Aorta (tissue), 5 donors: Measurements from ENCODE around the gene CEP104. TPM values are rescaled to one million over a fixed set of nuclear protein-coding genes. Genes with fewer than 3 reads are reported as not detected.

Source experiments
- ATAC-seq: fragments of 200-7000 bp; cut with Tn5 transposase; one replicate; pipeline ENCODE4 v1.9.1; 2022; ENCODE audit warnings: moderate library complexity; ENCODE audit not compliant: low FRiP score
- DNase-seq, 2 donors: peaks; one replicate each; pipeline ENCODE4 v3.0.0-alpha.2; 2020
- H3K27ac ChIP-seq, 2 donors: one replicate each; pipeline ENCODE4 v1.5.1; 2013; ENCODE audit warnings: low read length in 2 of 2, mild to moderate bottlenecking in 2 of 2, moderate library complexity in 2 of 2, control low read depth in 1 of 2, inconsistent platforms in 1 of 2, low read depth in 1 of 2
- H3K27me3 ChIP-seq, 2 donors: one replicate each; pipeline ENCODE4 v1.6.1; 2013; ENCODE audit warnings: control low read depth in 1 of 2, low read length in 1 of 2, mild to moderate bottlenecking in 1 of 2, moderate library complexity in 1 of 2; ENCODE audit not compliant: insufficient read depth in 2 of 2, control insufficient read depth in 1 of 2
- H3K36me3 ChIP-seq, 2 donors: one replicate each; pipeline ENCODE4 v1.6.1; 2013; ENCODE audit warnings: control low read depth in 1 of 2, low read length in 1 of 2, mild to moderate bottlenecking in 1 of 2; ENCODE audit not compliant: insufficient read depth in 2 of 2, control insufficient read depth in 1 of 2
- H3K4me1 ChIP-seq, 2 donors: one replicate each; pipeline ENCODE4 v1.6.1; 2013; ENCODE audit warnings: low read length in 2 of 2, control low read depth in 1 of 2, mild to moderate bottlenecking in 1 of 2, moderate library complexity in 1 of 2; ENCODE audit not compliant: insufficient read depth in 2 of 2, control insufficient read depth in 1 of 2
- H3K4me3 ChIP-seq, 2 donors: one replicate each; pipeline ENCODE4 v1.5.1; 2013; ENCODE audit warnings: low read length in 2 of 2, control low read depth in 1 of 2, mild to moderate bottlenecking in 1 of 2
- H3K9me3 ChIP-seq: one replicate; pipeline ENCODE4 v1.6.1; 2013; ENCODE audit warnings: mild to moderate bottlenecking, low read length; ENCODE audit not compliant: control insufficient read depth
- WGBS, 2 donors: extraction: QIAGEN DNeasy Blood & Tissue Kit; methylation state at CpG; one replicate each; pipeline ENCODE4 v1.1.7; 2013; 5-methylcytosine and 5-hydroxymethylcytosine counted together
- intact Hi-C, 2 donors: fragments of 100-400 bp; cut with DNase I; formaldehyde crosslinking; loops; one replicate each; pipeline versions ENCODE4 v1.14.2 to v1.15.0; 2022
- polyA plus RNA-seq, 2 donors: library from polyadenylated mRNA; stranded (reverse); fragments of 200-250 nt; gene quantifications; one replicate each; pipeline ENCODE4 v1.2.3, GENCODE V29; 2013
- total RNA-seq, 2 donors: library from RNA; stranded (reverse); fragmentation: NEBNext Ultra II Directional; extraction: Animal tissue kit (Norgen Biotek cat#: 25700); gene quantifications; one replicate each; pipeline ENCODE4 v1.2.1, GENCODE V29; 2021
- donor health status: healthy with polysubstance abuse.
- donor health status: Bipolar disorder and iron deficiency.
- donor health status: DM: no; HTN: no; CAD: no.
- donor health status: DM: no; HTN: no; CAD: no.
- donor health status: DM: yes; HTN: yes; CAD: no.

CEP104 gene
- total and polyA plus RNA-seq, 4 donors = 8.1 to 53.6 (median 28.2) TPM

GRCh38 chr1:3895951-3896325, 38.9 kb upstream of the CEP104 start:
- Histone ChIP-seq H3K27me3 (no peaks in the 10 kb centered on the region), H3K4me3 (no peak overlapping the region), H3K9me3 (no peaks in the 10 kb centered on the region), H3K36me3 (no peaks in the 10 kb centered on the region), H3K27ac (no peak overlapping the region), H3K4me1 (no peaks in the 10 kb centered on the region)
- 93% methylated on average over 4 of the region's 4 CpGs for WGBS, 2 donors
- no peak for ATAC-seq
- peak; percentile 12 to 23 for DNase-seq
- intact Hi-C loops = no loop called here

- peaks cover 0 to under 1% of the 10 kb centered on the region in 2 donors for H3K36me3 ChIP-seq
- ATAC-seq (no peak), DNase-seq (peak; percentile 21 to 31)
- H3K27ac ChIP-seq = no peak overlapping the region
- no peak overlapping the region for H3K4me3 ChIP-seq
- H3K27me3 ChIP-seq = no peaks in the 10 kb centered on the region
- WGBS, 2 donors = 76 to 83% methylated on average over 13 of the region's 13 CpGs
- intact Hi-C loops = no loop called here
- H3K9me3 ChIP-seq = no peaks in the 10 kb centered on the region
- no peaks in the 10 kb centered on the region for H3K4me1 ChIP-seq
Measured at GRCh38 chr1:3895279-3895950, 38.4 kb upstream of the CEP104 start.

GRCh38 chr1:3894626-3895278, 37.7 kb upstream of the CEP104 start:
- Histone ChIP-seq H3K9me3 (no peaks in the 10 kb centered on the region), H3K4me1 (no peaks in the 10 kb centered on the region), H3K27me3 (no peaks in the 10 kb centered on the region), H3K27ac (no peak overlapping the region), H3K4me3 (no peak overlapping the region), H3K36me3 (peaks cover 2 to 4% of the 10 kb centered on the region in 2 donors)
- peak; percentile 42 to 70 for DNase-seq
- 91 to 94% methylated on average over 17 of the region's 17 CpGs for WGBS, 2 donors
- intact Hi-C loops = no loop called here
- ATAC-seq = no peak

- ATAC-seq (no peak), DNase-seq (no peak)
- 50 to 55% methylated on average over 5 of the region's 5 CpGs for WGBS, 2 donors
- H3K9me3 ChIP-seq = no peaks in the 10 kb centered on the region
- H3K27ac ChIP-seq = no peak overlapping the region
- no peaks in the 10 kb centered on the region for H3K4me1 ChIP-seq
- H3K36me3 ChIP-seq = peaks cover 2 to 4% of the 10 kb centered on the region in 2 donors
- intact Hi-C loops = no loop called here
- H3K4me3 ChIP-seq = no peak overlapping the region
- no peaks in the 10 kb centered on the region for H3K27me3 ChIP-seq
Measured at GRCh38 chr1:3893190-3893589, 36.2 kb upstream of the CEP104 start.

GRCh38 chr1:3892748-3893147, 35.7 kb upstream of the CEP104 start:
- Histone ChIP-seq H3K27me3 (no peaks in the 10 kb centered on the region), H3K9me3 (no peaks in the 10 kb centered on the region), H3K4me3 (no peak overlapping the region), H3K36me3 (peaks cover 2 to 4% of the 10 kb centered on the region in 2 donors), H3K27ac (no peak overlapping the region), H3K4me1 (no peaks in the 10 kb centered on the region)
- DNase-seq (peak; percentile 42 to 77), ATAC-seq (no peak)
- WGBS, 2 donors = 17 to 21% methylated on average over 14 of the region's 14 CpGs
- intact Hi-C loops = no loop called here

GRCh38 chr1:3891329-3891865, 34.4 kb upstream of the CEP104 start:
- intact Hi-C loops = no loop called here
- Histone ChIP-seq H3K9me3 (no peaks in the 10 kb centered on the region), H3K4me3 (no peak overlapping the region), H3K27me3 (no peaks in the 10 kb centered on the region), H3K36me3 (peaks cover 4 to 5% of the 10 kb centered on the region in 2 donors), H3K27ac (no peak overlapping the region), H3K4me1 (no peaks in the 10 kb centered on the region)
- WGBS, 2 donors = 89 to 91% methylated on average over 17 of the region's 17 CpGs
- DNase-seq (peak; percentile 44 to 47), ATAC-seq (no peak)

GRCh38 chr1:3890389-3891328, 33.6 kb upstream of the CEP104 start:
- Histone ChIP-seq H3K36me3 (peaks cover 4 to 5% of the 10 kb centered on the region in 2 donors), H3K27me3 (no peaks in the 10 kb centered on the region), H3K27ac (no peak overlapping the region), H3K4me1 (no peaks in the 10 kb centered on the region), H3K9me3 (no peaks in the 10 kb centered on the region), H3K4me3 (no peak overlapping the region)
- DNase-seq (peak; percentile 34 to 58), ATAC-seq (no peak)
- intact Hi-C loops = no loop called here
- WGBS, 2 donors = 86% methylated on average over 26 of the region's 26 CpGs

- peaks cover 4 to 5% of the 10 kb centered on the region in 2 donors for H3K36me3 ChIP-seq
- WGBS, 2 donors = 93 to 94% methylated on average over 14 of the region's 14 CpGs
- no peak for ATAC-seq
- intact Hi-C loops = no loop called here
- DNase-seq = peak; percentile 6 to 20
- no peaks in the 10 kb centered on the region for H3K9me3 ChIP-seq
- H3K27ac ChIP-seq = no peak overlapping the region
- no peak overlapping the region for H3K4me3 ChIP-seq
- H3K4me1 ChIP-seq = no peaks in the 10 kb centered on the region
- no peaks in the 10 kb centered on the region for H3K27me3 ChIP-seq
Measured at GRCh38 chr1:3889936-3890335, 32.9 kb upstream of the CEP104 start.
